Measurements from ENCODE around the gene MKLN1.

MKLN1 gene

GRCh38 chr7:131390275-131390674, 62.6 kb downstream of the MKLN1 start:
- no peak for DNase-seq (ENCODE audit: low spot score)
- Histone ChIP-seq H3K4me3 (no peak overlapping the region), H3K27ac (no peak overlapping the region)
- TF ChIP-seq, protein P1, sequence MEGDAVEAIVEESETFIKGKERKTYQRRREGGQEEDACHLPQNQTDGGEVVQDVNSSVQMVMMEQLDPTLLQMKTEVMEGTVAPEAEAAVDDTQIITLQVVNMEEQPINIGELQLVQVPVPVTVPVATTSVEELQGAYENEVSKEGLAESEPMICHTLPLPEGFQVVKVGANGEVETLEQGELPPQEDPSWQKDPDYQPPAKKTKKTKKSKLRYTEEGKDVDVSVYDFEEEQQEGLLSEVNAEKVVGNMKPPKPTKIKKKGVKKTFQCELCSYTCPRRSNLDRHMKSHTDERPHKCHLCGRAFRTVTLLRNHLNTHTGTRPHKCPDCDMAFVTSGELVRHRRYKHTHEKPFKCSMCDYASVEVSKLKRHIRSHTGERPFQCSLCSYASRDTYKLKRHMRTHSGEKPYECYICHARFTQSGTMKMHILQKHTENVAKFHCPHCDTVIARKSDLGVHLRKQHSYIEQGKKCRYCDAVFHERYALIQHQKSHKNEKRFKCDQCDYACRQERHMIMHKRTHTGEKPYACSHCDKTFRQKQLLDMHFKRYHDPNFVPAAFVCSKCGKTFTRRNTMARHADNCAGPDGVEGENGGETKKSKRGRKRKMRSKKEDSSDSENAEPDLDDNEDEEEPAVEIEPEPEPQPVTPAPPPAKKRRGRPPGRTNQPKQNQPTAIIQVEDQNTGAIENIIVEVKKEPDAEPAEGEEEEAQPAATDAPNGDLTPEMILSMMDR (IDR thresholded peaks at IDR 0.05) = no peak

- DNase-seq (ENCODE audit: low spot score) = no peak
- no peak overlapping the region for H3K27ac ChIP-seq
- TF ChIP-seq, protein P1 (IDR thresholded peaks at IDR 0.05) = no peak
- no peak overlapping the region for H3K4me3 ChIP-seq
These were observed 63.5 kb downstream of the MKLN1 start for GRCh38 chr7:131391145-131391544.

DNA sequence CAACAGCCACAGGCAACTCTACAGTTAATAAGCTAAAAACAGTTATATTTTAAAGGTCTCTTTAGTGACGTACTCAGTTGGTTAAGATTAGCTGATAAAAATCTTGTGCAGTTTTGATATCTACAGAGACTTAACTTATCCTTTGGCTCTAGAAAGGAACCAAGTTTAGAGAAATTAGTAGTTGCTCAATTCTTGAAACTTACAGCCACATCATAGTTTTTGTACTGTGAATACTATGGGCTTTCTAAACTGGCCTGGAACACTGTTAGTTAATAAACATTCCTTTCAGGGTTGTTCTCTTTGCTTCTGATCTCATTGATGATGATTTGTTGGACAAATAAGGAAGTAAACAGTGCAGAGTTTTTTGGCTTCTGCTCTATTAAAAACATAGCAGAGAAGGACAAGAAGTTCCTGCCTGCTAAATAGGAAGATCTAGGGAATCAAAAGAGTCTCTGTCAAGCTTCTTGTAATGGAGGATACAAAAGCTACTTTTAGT, 73.1 kb downstream of the MKLN1 start:
- TF ChIP-seq, protein P1 (IDR thresholded peaks at IDR 0.05) = no peak
- Histone ChIP-seq H3K27ac (peak overlapping the region; percentile 55 to 62), H3K4me3 (peak overlapping the region; percentile 34)
- DNase-seq (ENCODE audit: low spot score) = no peak

GRCh38 chr7:131401194-131401593, 73.5 kb downstream of the MKLN1 start:
- TF ChIP-seq, protein P1 (IDR thresholded peaks at IDR 0.05) = no peak
- Histone ChIP-seq H3K4me3 (peak overlapping the region; percentile 34), H3K27ac (peak overlapping the region; percentile 55 to 62)
- no peak for DNase-seq (ENCODE audit: low spot score)

GRCh38 chr7:131403322-131403721, 75.6 kb downstream of the MKLN1 start:
- TF ChIP-seq, protein P1 (IDR thresholded peaks at IDR 0.05) = no peak
- no peak for DNase-seq (ENCODE audit: low spot score)
- H3K4me3 ChIP-seq = no peak overlapping the region
- H3K27ac ChIP-seq = no peak overlapping the region

GRCh38 chr7:131404226-131404911, 76.7 kb downstream of the MKLN1 start:
- no peak for DNase-seq (ENCODE audit: low spot score)
- Histone ChIP-seq H3K27ac (no peak overlapping the region), H3K4me3 (no peak overlapping the region)
- TF ChIP-seq, protein P1 (IDR thresholded peaks at IDR 0.05) = no peak

- TF ChIP-seq, protein P1 (IDR thresholded peaks at IDR 0.05) = no peak
- H3K27ac ChIP-seq = no peak overlapping the region
- DNase-seq (ENCODE audit: low spot score) = no peak
- H3K4me3 ChIP-seq = no peak overlapping the region
These were observed 81.6 kb downstream of the MKLN1 start for GRCh38 chr7:131409129-131409766.
